Activated CD4-positive, alpha-beta T cell treated with anti-CD3 and anti-CD28 coated beads for 48 hours (primary cell): ENCODE measurements around the gene EIF4G3.

Experiments
- DNase-seq: peaks from one replicate; pipeline ENCODE4 v3.0.0-alpha.2; 2020

EIF4G3 gene

GRCh38 chr1:20787840-20788795 lies 388.6 kb downstream of the EIF4G3 start:
- no peak for DNase-seq

- DNase-seq: peak; percentile 82
These were observed 389.5 kb downstream of the EIF4G3 start, which contains the start of gene HP1BP3 for GRCh38 chr1:20787029-20787839. Gene HP1BP3, minus strand, starts transcription at chr1:20787307. Its CDS starts 6,867 bp downstream, at chr1:20780440.

DNA sequence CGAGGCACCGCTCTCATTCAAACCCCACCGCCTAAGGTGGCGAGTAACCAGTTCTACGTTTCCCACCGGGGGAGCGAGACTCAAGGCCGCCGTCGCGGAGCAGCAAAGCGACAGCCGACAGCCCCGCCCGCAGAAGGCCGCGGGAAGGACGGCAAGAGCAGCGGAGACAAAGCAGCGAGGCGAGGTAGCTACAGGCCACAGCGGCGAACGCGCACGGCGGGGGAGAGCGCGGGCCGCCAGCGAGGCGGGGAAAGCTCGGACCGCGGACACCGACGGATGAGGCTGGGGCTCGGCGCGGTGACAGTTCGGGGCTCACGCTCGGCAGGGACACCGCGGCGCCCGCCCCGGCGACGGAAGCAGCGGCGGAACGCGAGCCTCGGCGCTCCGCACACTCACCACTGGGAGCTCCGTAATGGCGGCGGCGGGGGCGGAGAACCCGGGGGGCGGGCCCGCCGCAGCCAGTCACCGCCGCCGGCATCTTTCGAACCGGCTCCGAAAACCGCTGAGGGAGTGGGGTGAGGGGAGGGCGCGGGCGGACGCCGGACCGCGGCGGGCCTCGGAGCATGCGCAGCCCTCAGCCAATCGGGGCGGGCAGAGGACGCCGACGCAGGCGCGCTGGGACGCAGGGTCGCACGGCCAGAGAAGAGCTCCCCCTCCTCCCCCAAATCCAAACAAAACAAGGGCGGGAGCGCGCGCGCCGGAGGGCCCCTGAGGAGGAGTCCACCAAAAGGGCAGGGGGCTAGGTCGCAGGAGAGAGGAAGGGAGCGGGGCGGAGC lies 390.3 kb downstream of the EIF4G3 start:
- DNase-seq: peak; percentile 97

DNA sequence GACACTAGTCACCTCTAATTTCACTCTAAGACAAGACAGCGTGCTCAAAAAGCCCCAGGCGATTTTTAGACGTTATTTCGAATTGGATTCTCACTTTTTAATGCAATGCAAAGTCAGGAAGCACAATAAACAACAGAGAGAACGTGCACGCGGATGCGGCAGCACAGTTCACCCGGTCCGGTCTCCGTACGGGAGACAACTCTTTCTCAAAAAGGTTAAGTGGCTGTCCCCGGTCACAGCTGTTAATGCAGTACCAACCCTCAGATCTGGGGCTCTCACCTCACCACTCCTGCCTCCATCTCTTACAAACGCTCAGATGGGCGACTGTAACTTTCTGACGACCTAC lies 390.8 kb downstream of the EIF4G3 start:
- no peak for DNase-seq

GRCh38 chr1:20775700-20776099 lies 401.0 kb downstream of the EIF4G3 start:
- DNase-seq: no peak

DNA sequence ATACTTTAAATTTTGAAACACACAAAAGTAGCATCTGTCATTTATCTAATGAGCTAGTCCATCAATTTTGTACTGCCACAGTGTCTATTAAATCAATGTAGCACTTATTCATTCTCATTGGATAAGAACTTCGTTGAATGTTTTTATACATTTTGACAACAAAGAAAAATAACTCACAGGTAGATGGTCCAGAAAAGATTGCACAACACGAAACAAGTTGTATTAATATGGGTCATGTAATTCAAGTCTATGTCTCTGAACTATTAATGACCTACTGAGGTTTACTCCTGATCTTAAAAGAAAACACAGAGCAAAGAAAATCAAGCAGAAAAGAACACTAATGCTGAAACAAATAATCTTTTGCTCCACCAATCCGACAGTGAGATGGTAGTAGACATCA lies 404.9 kb downstream of the EIF4G3 start:
- no peak for DNase-seq

GRCh38 chr1:20770314-20771087 lies 406.2 kb downstream of the EIF4G3 start:
- no peak for DNase-seq

DNA sequence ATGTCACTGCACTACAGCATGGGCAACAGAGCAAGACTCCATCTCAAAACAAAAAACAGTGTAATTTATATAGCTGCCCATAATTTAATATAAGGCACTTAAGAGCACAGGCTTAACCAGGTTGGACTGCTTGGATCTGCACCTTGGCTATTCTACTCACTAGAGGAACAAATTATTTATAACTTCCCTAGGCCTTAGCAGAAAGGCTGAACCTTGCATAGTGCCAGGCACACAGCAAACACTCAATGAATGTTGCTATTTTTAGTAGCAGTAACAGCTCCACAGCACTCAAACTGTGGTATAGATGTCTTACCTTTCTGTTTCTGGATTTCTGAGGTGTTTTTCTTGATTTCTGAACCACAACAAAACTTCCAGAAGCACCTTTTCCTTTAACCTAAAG lies 409.4 kb downstream of the EIF4G3 start:
- no peak for DNase-seq

DNA sequence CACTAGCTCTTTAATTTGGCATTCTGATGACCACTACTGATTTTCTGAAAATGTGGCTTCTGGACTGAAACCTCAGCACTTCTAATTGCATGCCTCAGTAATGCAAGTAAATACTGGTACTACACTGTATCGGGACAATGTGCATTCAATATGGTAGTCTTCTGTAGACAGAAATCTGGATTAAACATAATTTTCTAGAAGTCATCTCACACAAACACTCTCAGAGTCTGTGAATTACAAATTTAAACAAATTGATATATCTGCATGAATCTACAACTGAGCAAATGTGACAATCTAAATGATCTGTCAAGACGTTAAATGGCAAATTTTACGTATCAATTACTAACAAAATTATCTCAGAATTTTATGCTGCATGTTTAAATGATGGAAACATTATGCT lies 413.3 kb downstream of the EIF4G3 start:
- no peak for DNase-seq

DNA sequence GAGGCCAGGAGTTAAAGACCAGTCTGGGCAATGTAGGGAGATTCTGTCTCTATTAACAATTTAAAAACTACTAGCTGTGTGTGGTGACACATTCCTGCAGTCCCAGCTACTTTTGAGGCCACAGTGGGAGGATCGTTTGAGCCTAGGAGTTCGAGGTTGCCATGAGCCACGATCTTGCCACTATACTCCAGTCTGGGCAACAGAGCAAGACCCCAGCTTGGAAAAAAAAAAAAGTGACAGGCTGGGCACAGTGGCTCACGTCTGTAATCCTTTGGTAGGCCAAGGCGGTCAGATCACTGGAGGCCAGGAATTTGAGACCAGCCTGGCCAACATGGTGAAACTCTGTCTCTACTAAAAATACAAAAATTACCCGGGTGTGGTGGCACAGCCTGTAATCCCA lies 416.4 kb downstream of the EIF4G3 start:
- no peak for DNase-seq
